Omental fat pad (tissue), 4 donors: ENCODE data around the gene SRP9. TPM values are rescaled to one million over a fixed set of nuclear protein-coding genes. Genes with fewer than 3 reads are reported as not detected.
A peak's percentile ranks its signal among the peaks of the same experiment; 100 is the strongest.
"Not testable (repeated sequence)": the region's sequence is repeated elsewhere in the genome, so short reads cannot be mapped to it uniquely, and the experiment has no call there.

Experiments
- ATAC-seq: fragments of 150-250 bp; one replicate; pipeline ENCODE4 v1.9.1; 2016; ENCODE audit warnings: mild to moderate bottlenecking, moderate library complexity; ENCODE audit not compliant: low FRiP score
- DNase-seq: peaks from one replicate; pipeline ENCODE4 v3.0.0-alpha.2; 2019; ENCODE audit warnings: low spot score
- total RNA-seq, 4 donors: library from RNA; depleted of rRNA; stranded (reverse); fragments of >200 nt; gene quantifications; one replicate each; pipeline ENCODE4 v1.1.0, GENCODE V29; 2016
- TF ChIP-seq, protein P1 (sequence below), 3 donors: fragments of 450-650 bp; IDR thresholded peaks; one replicate each; pipeline ENCODE4 v1.5.1; 2016 to 2017; ENCODE audit warnings: antibody characterized with exemption in 3 of 3, mild to moderate bottlenecking in 3 of 3, moderate library complexity in 2 of 3

Gene SRP9
- total RNA-seq, 4 donors from 2014 or later: 111 to 172 (median 141) TPM

DNA sequence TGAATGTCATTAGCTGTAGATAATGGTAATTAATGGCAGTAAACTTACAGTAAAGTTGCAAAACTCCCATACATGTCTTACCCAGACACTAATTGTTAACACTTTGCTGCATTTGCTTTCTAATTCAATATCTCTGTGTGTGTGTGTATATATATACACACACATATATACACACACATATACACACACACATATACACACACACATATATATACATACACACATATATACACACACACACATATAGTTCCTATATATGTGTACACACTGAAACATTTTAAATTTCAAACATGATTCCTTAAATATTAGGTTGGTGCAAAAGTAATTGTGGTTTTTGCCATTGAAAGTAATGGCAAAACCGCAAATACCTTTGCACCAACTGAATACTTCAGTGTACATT is 28.6 kb downstream of the SRP9 start:
- DNase-seq (no peak), ATAC-seq (no peak)
- TF ChIP-seq, protein P1, sequence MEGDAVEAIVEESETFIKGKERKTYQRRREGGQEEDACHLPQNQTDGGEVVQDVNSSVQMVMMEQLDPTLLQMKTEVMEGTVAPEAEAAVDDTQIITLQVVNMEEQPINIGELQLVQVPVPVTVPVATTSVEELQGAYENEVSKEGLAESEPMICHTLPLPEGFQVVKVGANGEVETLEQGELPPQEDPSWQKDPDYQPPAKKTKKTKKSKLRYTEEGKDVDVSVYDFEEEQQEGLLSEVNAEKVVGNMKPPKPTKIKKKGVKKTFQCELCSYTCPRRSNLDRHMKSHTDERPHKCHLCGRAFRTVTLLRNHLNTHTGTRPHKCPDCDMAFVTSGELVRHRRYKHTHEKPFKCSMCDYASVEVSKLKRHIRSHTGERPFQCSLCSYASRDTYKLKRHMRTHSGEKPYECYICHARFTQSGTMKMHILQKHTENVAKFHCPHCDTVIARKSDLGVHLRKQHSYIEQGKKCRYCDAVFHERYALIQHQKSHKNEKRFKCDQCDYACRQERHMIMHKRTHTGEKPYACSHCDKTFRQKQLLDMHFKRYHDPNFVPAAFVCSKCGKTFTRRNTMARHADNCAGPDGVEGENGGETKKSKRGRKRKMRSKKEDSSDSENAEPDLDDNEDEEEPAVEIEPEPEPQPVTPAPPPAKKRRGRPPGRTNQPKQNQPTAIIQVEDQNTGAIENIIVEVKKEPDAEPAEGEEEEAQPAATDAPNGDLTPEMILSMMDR (IDR thresholded peaks at IDR 0.05): no peak

DNA sequence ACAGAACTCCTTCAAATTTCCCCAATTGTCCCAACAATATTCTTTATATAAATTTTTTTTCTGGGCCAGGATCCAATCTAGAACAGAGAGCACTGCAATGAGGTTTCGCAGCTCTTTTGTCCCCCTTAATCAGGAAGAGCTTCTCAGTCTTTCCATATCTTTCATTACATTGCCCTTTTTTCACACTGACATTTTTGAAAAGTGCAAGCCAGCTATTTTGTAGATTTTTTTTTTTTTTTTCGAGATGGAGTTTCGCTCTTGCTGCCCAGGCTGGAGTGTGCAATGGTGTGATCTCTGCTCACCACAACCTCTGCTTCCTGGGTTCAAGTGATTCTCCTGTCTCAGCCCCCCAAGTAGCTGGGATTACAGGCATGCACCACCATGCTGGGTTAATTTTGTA is 29.1 kb downstream of the SRP9 start:
- DNase-seq, ATAC-seq: not testable (repeated sequence)

DNA sequence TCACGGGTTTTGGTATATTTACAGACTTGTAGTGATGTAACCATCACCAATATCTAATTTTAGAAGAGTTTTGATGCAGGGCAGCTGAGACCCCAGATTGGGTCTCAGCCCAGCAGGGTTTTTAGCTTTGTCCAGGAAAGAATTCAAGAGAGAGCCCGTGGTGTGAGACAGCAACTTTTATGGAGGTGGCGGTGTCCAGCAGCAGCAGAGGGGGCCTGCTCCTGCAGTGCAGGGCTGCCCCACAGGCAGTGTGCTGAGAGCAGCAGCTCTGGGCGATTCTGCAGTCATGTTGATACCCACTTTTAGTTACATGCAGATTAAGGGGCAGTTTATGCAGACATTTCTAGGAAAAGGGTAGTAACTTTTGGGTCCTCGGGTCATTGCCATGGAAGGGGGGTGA is 30.5 kb downstream of the SRP9 start:
- no peak for DNase-seq
- TF ChIP-seq, protein P1 (IDR thresholded peaks at IDR 0.05): no peak
- no peak for ATAC-seq

DNA sequence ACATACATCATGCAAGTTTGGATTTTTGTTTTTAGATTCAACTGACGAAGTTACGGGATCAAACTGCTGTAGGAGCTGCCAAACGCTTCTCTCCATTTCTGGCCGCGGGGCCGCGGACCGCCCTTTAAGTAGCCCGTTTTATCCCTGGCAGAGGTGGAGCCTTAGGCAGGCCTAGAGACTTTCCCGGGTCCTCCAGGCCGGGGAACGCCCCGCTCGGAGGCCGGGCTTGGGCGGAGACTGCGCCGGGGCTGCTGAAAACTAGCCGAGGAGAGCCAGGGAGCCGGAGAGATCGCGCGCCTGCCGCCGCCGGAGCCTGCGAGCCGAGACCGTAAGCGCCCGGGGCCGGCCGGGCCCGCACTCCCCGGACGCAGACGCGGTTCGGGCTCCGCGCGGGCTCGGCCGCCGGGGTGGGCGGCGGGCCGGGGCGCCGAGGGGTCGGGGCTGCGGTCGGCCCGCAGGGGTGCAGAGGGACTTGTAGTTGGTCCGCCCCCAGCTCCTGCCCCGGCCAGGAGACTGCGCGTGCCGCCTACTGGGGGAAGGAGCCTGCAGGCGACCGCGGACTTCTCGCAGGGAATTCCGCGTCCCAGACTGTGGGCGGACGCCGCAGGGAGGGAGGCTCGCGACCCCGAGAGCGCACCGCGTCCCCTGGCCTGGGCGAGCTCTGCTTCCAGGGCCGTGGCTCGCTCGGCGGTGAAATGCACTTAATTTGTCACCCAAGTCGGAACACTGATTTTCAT is 32.4 kb downstream of the SRP9 start, which contains the start of gene EPHX1:
TSS of gene EPHX1 (plus strand) at position 283 of the 737 bp plus-strand sequence. CDS start 18,606 bp downstream, outside the sequence.
- peak; percentile 89 for ATAC-seq
- TF ChIP-seq, protein P1 (IDR thresholded peaks at IDR 0.05): no peak

DNA sequence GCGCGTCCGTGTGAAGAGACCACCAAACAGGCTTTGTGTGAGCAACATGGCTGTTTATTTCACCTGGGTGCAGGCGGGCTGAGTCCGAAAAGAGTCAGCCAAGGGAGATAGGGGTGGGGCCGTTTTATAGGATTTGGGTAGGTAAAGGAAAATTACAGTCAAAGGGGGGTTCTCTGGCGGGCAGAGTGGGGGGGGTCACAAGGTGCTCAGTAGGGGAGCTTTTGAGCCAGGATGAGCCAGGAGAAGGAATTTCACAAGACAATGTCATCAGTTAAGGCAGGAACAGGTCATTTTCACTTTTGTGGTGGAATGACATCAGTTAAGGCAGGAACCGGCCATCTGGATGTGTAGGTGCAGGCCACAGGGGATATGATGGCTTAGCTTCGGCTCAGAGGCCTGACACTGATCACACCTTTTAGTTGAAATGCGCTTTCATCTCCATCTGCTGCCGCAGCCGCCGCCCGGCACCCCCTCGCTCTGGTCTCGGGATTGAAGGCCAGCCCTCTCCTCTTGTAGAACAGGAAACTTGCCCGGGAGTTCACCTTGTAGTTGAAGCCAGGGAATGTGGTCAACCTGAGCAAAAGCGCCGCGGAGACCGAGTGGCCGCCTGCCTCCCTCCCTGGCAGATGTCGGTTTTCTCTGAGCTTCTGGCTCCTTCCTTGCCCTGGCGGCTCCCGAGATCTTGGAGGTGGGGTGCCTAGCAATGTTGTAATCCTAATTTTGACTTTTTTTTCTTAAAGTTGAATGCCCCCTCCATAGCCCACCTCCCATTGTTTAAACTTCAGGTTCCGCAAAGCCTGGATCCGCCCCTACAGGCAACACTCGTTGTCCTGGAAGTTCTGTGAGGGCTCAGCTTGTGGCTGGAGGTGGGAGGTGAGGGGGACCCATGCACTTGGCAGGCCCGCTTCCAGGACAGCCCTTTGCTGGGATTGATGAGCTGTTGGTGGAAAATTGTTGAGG is 33.2 kb downstream of the SRP9 start:
- DNase-seq, ATAC-seq: not testable (repeated sequence)

More for the DNA sequence above, 32.4 kb downstream of the SRP9 start, which contains the start of gene EPHX1:
- peak; percentile 41 for DNase-seq

DNA sequence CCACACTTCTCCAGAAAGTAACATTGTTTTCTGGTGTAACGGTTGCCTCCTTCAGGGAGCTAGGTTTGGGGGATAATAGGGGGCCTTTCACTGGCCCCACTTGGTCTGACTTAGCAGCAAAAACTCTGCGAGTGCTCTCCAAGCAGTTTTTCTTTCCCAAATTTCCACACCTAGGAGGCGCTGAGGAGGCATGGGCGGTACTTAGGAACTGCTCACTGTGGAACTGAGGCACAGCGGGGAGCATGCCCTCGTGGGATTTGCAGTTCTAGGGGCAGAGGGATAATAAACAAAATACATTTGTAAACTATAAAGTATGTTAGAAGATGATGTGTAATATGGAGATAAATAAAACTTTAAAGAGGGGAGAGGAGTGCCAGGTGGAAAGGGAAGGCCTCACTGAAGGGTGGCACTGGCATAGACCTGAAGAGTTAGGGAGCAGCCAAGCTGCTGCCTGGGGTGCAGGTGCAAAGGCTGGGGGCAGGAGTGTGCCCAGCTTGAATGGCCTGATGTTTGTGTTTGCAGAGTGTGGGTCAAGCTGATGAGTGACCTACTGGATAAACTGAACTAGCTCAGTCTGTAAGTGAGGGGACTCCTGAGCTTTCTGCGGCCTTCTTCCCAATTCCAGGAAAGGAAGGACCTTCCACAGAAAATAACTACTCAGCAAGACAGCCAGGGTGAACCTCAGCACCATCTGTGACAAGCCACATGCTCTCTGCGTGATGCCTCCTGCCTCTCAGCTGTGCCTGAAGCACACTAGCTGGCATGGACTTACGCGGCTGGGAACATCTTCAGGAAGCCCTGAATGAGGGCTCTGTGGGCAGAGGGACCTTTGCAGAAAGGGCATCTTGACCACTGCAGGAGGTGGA is 34.2 kb downstream of the SRP9 start:
- ATAC-seq: no peak
- no peak for DNase-seq

More for the DNA sequence above, 34.2 kb downstream of the SRP9 start:
- TF ChIP-seq, protein P1 (IDR thresholded peaks at IDR 0.05): no peak
